Endothelial cell (in vitro differentiated cells): Measurements from ENCODE around the gene SIRPB2. TPM values are rescaled to one million over a fixed set of nuclear protein-coding genes. Genes with fewer than 3 reads are reported as not detected.

ENCODE experiments used
- DNase-seq: peaks from one replicate; pipeline ENCODE4 v3.0.0; 2021; ENCODE audit warnings: low spot score
- H3K27ac Mint-ChIP-seq: one replicate; pipeline ENCODE4 v1.8.0; 2021; ENCODE audit warnings: mixed read lengths, inconsistent platforms; ENCODE audit not compliant: unreplicated experiment
- H3K27me3 Mint-ChIP-seq: one replicate; pipeline ENCODE4 v1.8.0; 2021; ENCODE audit warnings: mild to moderate bottlenecking, moderate library complexity, mixed read lengths, inconsistent platforms; ENCODE audit not compliant: unreplicated experiment
- H3K36me3 Mint-ChIP-seq: one replicate; pipeline ENCODE4 v1.8.0; 2021; ENCODE audit warnings: mild to moderate bottlenecking, low read depth, mixed read lengths, inconsistent platforms; ENCODE audit not compliant: unreplicated experiment
- H3K4me1 Mint-ChIP-seq: one replicate; pipeline ENCODE4 v1.8.0; 2021; ENCODE audit warnings: mild to moderate bottlenecking, mixed read lengths, inconsistent platforms; ENCODE audit not compliant: unreplicated experiment
- H3K4me3 Mint-ChIP-seq: one replicate; pipeline ENCODE4 v1.8.0; 2021; ENCODE audit warnings: mild to moderate bottlenecking, mixed read lengths, inconsistent platforms; ENCODE audit not compliant: unreplicated experiment
- H3K9me3 Mint-ChIP-seq: one replicate; pipeline ENCODE4 v1.8.0; 2021; ENCODE audit warnings: mixed read lengths, inconsistent platforms; ENCODE audit not compliant: unreplicated experiment
- total RNA-seq: library from RNA; stranded (reverse); fragmentation: NEBNext Ultra II Directional; extraction: Animal tissue kit (Norgen Biotek cat#: 25700); gene quantifications from one replicate; pipeline ENCODE4 v1.2.1, GENCODE V29; 2021; ENCODE audit not compliant: unreplicated experiment
- TF ChIP-seq, protein P1 (sequence below): fragments of 200-600 bp; sonication (generic); IDR thresholded peaks from one replicate; pipeline ENCODE4 v1.5.0; 2021; ENCODE audit warnings: antibody characterized with exemption; ENCODE audit not compliant: unreplicated experiment

Gene SIRPB2
- total RNA-seq, 1 donor from 2014 or later, result 41.5 TPM

DNA sequence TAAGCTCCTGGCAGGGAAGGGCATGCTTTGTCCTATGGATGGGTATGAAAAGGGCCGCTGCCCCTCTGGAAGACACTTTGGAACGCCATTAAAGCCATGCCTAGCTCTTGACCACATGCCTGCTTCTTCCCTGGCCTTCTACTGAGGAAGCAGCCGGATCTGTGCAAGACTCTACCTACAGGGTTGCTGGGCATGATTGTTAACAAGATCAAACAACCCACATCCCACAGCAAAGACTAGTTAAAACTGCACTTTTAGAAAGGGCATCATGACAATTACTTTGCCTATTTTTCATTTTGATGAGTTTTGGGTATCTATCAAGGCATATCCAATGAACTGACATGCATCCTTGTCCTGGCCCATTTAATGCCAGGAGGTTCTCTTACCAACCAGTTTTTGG, 50.1 kb downstream of the SIRPB2 start:
- Mint-ChIP-seq H3K36me3 (peaks cover 45% of the 10 kb centered on the region), H3K27ac (no peak overlapping the region), H3K4me3 (no peak overlapping the region), H3K27me3 (peaks cover 3% of the 10 kb centered on the region), H3K4me1 (peaks cover 15% of the 10 kb centered on the region), H3K9me3 (no peaks in the 10 kb centered on the region)
- TF ChIP-seq, protein P1, sequence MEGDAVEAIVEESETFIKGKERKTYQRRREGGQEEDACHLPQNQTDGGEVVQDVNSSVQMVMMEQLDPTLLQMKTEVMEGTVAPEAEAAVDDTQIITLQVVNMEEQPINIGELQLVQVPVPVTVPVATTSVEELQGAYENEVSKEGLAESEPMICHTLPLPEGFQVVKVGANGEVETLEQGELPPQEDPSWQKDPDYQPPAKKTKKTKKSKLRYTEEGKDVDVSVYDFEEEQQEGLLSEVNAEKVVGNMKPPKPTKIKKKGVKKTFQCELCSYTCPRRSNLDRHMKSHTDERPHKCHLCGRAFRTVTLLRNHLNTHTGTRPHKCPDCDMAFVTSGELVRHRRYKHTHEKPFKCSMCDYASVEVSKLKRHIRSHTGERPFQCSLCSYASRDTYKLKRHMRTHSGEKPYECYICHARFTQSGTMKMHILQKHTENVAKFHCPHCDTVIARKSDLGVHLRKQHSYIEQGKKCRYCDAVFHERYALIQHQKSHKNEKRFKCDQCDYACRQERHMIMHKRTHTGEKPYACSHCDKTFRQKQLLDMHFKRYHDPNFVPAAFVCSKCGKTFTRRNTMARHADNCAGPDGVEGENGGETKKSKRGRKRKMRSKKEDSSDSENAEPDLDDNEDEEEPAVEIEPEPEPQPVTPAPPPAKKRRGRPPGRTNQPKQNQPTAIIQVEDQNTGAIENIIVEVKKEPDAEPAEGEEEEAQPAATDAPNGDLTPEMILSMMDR, result no peak
- DNase-seq, result no peak

DNA sequence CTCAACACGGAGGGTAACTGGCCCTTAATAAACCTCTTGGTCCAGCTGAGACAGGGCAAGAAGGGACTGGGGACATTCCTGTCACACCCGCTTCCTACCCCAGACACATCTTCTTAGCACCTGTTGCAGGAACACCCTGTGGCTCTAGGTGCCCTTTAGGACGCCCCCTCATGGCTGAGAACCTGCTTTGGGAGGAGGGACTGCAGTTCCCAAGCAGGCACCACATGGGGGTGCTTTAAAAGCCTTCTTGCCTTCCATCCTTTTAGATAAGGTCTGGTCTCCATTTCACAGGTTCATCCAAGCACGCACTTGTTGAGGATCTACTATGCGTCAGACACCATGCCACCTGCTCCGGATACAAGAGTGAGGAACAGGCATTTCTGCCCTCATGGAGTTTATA, 51.2 kb downstream of the SIRPB2 start:
- TF ChIP-seq, protein P1, result no peak
- Mint-ChIP-seq H3K27ac (no peak overlapping the region), H3K36me3 (peaks cover 36% of the 10 kb centered on the region), H3K4me1 (peaks cover 18% of the 10 kb centered on the region), H3K9me3 (no peaks in the 10 kb centered on the region), H3K4me3 (no peak overlapping the region), H3K27me3 (peaks cover 1% of the 10 kb centered on the region)
- peak; percentile 37 for DNase-seq

DNA sequence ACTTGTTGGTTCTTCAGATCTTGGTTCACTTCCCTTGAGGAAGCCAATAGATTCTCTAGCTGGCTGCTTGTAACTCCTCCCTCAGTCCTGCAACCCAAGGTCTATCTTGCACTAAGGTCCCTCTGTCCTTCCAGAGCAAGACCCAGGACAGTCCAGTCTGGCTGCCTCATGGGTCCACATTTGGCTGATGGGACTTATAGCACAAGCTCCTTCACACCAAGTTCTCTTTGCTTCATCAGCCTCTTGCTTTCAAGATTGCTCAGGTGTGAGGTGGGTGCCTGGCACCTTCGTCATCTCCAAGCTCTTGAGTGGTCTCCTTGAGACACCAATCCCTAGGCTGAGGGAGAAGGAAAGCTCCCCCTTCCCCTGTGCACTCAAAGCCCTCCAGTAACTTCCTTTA, 52.9 kb downstream of the SIRPB2 start:
- no peak overlapping the region for H3K4me3 Mint-ChIP-seq
- TF ChIP-seq, protein P1, result no peak
- no peak for DNase-seq
- H3K4me1 Mint-ChIP-seq, result peaks cover 18% of the 10 kb centered on the region
- H3K27me3 Mint-ChIP-seq, result peaks cover 1% of the 10 kb centered on the region
- H3K36me3 Mint-ChIP-seq, result peaks cover 30% of the 10 kb centered on the region
- H3K27ac Mint-ChIP-seq, result no peak overlapping the region
- no peaks in the 10 kb centered on the region for H3K9me3 Mint-ChIP-seq

DNA sequence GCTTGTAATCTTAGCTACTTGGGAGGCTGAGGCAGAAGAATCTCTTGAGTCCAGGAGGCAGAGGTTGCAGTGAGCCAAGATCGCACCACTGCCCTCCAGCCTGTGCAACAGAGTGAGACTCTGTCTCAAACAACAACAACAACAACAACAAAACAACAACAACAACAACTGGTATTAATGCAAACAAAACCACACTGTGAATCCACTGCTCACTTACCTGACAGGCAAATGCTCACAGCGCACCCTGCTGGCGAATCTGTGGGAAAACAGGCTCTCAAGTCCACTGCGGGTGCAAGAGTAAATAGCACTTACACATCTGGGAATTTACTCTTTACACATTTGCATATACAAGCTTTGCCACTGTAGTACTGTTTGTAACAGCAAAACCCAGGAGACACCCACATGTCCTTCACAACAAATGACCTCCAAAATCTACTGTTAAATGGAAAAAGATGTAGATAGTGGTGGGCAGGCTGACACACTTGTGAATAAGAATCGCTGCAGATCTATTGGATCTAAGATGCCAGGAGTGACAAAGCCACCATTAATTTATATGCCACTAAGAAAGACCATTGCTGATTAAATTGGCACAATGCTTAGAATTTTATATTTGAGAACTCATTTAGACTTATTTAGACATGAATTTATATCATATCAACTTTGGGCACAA, 53.9 kb downstream of the SIRPB2 start:
- Mint-ChIP-seq H3K4me1 (peaks cover 18% of the 10 kb centered on the region), H3K36me3 (peaks cover 20% of the 10 kb centered on the region), H3K27me3 (peaks cover 1% of the 10 kb centered on the region), H3K4me3 (no peak overlapping the region), H3K9me3 (no peaks in the 10 kb centered on the region), H3K27ac (no peak overlapping the region)
- TF ChIP-seq, protein P1, result peak; percentile 89
- DNase-seq, result peak; percentile 81

DNA sequence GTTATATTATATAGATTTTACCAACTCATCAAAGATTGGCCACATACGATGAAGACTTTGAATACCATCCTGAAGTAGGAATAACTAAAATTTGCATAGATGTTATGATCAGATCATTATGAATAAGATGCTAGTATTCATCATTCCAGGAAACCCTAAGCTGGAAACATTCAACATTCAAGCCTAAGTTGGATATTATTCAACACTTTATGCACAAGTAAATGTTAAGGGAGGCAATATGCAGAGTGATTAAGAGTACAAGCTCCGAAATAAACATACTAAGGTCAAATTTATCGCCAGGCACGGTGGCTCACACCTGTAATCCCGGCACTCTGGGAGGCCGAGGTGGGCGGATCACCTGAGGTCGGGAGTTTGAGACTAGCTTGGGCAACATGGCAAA, 55.0 kb downstream of the SIRPB2 start:
- Mint-ChIP-seq H3K36me3 (peaks cover 10% of the 10 kb centered on the region), H3K4me3 (no peak overlapping the region), H3K9me3 (no peaks in the 10 kb centered on the region), H3K27ac (no peak overlapping the region), H3K27me3 (peaks cover 1% of the 10 kb centered on the region), H3K4me1 (peaks cover 18% of the 10 kb centered on the region)
- DNase-seq, result no peak
- TF ChIP-seq, protein P1, result no peak
